ENCODE results near the gene SETD7. TPM values are rescaled to one million over a fixed set of nuclear protein-coding genes. Genes with fewer than 3 reads are reported as not detected.

The SETD7 gene
- total RNA-seq, 1 experiment from 2014 or later = 41.6 TPM

- TF ChIP-seq EZH2 (IDR thresholded peaks at IDR 0.05) = no peak
- no peak for TF ChIP-seq TCF7L2 (IDR thresholded peaks at IDR 0.05; ENCODE audit: borderline replicate concordance, extremely low read depth, insufficient read depth, insufficient read length)
- no peak for TF ChIP-seq FOSL1 (IDR thresholded peaks at IDR 0.05; ENCODE audit: low read depth)
- no peak for TF ChIP-seq CBX3 (IDR thresholded peaks at IDR 0.05; ENCODE audit: low read depth)
- TF ChIP-seq SIN3A (IDR thresholded peaks at IDR 0.05; ENCODE audit: low read depth) = no peak
- no peak for TF ChIP-seq CEBPB (IDR thresholded peaks at IDR 0.05; ENCODE audit: low read depth)
- TF ChIP-seq ATF3 (IDR thresholded peaks at IDR 0.05) = no peak
Measured at GRCh38 chr4:139547979-139548378, 8.0 kb downstream of the SETD7 start (continued).

GRCh38 chr4:139540632-139541031, 15.4 kb downstream of the SETD7 start:
- Histone ChIP-seq H3K36me3 (ENCODE audit: control insufficient read depth in 1 of 2, insufficient read depth in 2 of 2, low read length in 2 of 2) (peaks cover 2 to 4% of the 10 kb centered on the region in 2 experiments; a peak in 1 of 4 replicates), H3K4me2 (ENCODE audit: low read length) (no peak overlapping the region), H4K20me1 (ENCODE audit: insufficient read depth) (no peaks in the 10 kb centered on the region), H3K9me2 (ENCODE audit: insufficient read depth) (no peaks in the 10 kb centered on the region), H3K9me3 (ENCODE audit: control insufficient read depth in 1 of 2, insufficient read depth in 1 of 2, low read depth in 1 of 2, low read length in 2 of 2) (no peaks in the 10 kb centered on the region), H3K27me3 (ENCODE audit: insufficient read depth, low read length) (no peaks in the 10 kb centered on the region), H3K79me2 (ENCODE audit: insufficient read depth, low read length) (peaks cover 43% of the 10 kb centered on the region), H3K9ac (ENCODE audit: low read length) (no peak overlapping the region), H3K4me1 (ENCODE audit: control insufficient read depth in 1 of 2, insufficient read depth in 2 of 2, low read length in 2 of 2) (no peaks in the 10 kb centered on the region), H3K4me3 (replicated peaks in 1 of 2; ENCODE audit: low read depth in 1 of 2, low read length in 2 of 2) (no peak overlapping the region), H3K27ac (ENCODE audit: low read depth, low read length) (no peak overlapping the region), H2AFZ (ENCODE audit: low read depth, low read length, poor library complexity, severe bottlenecking) (no peak overlapping the region)
- intact Hi-C loops (cut with micrococcal nuclease) = no loop called here
- no TSS peak for BruUV-seq (replicated peaks)
- RAD21 ChIA-PET (ENCODE audit: low non-redundant PET in 1 of 2, low total read pairs in 2 of 2, uncharacterized antibody in 2 of 2, unreplicated experiment in 2 of 2) = no interaction called here
- DNase-seq (ENCODE audit: low read depth, low spot score) (no peak), ATAC-seq (no peak)
- POLR2A ChIA-PET = no interaction called here
- TF ChIP-seq MAX (IDR thresholded peaks at IDR 0.05) (no peak), ZNF274 (IDR thresholded peaks at IDR 0.05; ENCODE audit: low read depth, low read length) (no peak), TCF7L2 (IDR thresholded peaks at IDR 0.05; ENCODE audit: borderline replicate concordance, extremely low read depth, insufficient read depth, insufficient read length) (no peak)
- CTCF ChIA-PET = no interaction called here

- Histone ChIP-seq H4K20me1 (ENCODE audit: insufficient read depth) (no peaks in the 10 kb centered on the region), H3K79me2 (ENCODE audit: insufficient read depth, low read length) (peaks cover 47% of the 10 kb centered on the region), H3K36me3 (ENCODE audit: control insufficient read depth in 1 of 2, insufficient read depth in 2 of 2, low read length in 2 of 2) (peaks cover 2 to 4% of the 10 kb centered on the region in 2 experiments; a peak in 1 of 4 replicates), H3K9ac (ENCODE audit: low read length) (no peak overlapping the region), H3K27me3 (ENCODE audit: insufficient read depth, low read length) (no peaks in the 10 kb centered on the region), H3K4me2 (ENCODE audit: low read length) (no peak overlapping the region), H3K4me1 (ENCODE audit: control insufficient read depth in 1 of 2, insufficient read depth in 2 of 2, low read length in 2 of 2) (no peaks in the 10 kb centered on the region), H3K4me3 (replicated peaks in 1 of 2; ENCODE audit: low read depth in 1 of 2, low read length in 2 of 2) (no peak overlapping the region), H2AFZ (ENCODE audit: low read depth, low read length, poor library complexity, severe bottlenecking) (no peak overlapping the region), H3K9me2 (ENCODE audit: insufficient read depth) (no peaks in the 10 kb centered on the region), H3K9me3 (ENCODE audit: control insufficient read depth in 1 of 2, insufficient read depth in 1 of 2, low read depth in 1 of 2, low read length in 2 of 2) (no peaks in the 10 kb centered on the region), H3K27ac (ENCODE audit: low read depth, low read length) (no peak overlapping the region)
- ChIA-PET POLR2A (no interaction called here), CTCF (no interaction called here), RAD21 (ENCODE audit: low non-redundant PET in 1 of 2, low total read pairs in 2 of 2, uncharacterized antibody in 2 of 2, unreplicated experiment in 2 of 2) (no interaction called here)
- no peak for DNase-seq (ENCODE audit: low read depth, low spot score)
- intact Hi-C loops (cut with micrococcal nuclease) = no loop called here
- no TSS peak for BruUV-seq (replicated peaks)
- no peak for ATAC-seq
- TF ChIP-seq SIN3A (IDR thresholded peaks at IDR 0.05; ENCODE audit: low read depth) = no peak
- no peak for TF ChIP-seq REST (IDR thresholded peaks at IDR 0.05; ENCODE audit: low read depth)
- TF ChIP-seq EZH2 (IDR thresholded peaks at IDR 0.05) = no peak
- TF ChIP-seq ELF1 (IDR thresholded peaks at IDR 0.05; ENCODE audit: borderline replicate concordance, low read depth) = no peak
- TF ChIP-seq YY1 (IDR thresholded peaks at IDR 0.05; ENCODE audit: extremely low read depth, insufficient replicate concordance, low read depth, low read length) = no peak
- TF ChIP-seq ZBTB33 (IDR thresholded peaks at IDR 0.05; ENCODE audit: extremely low read depth, insufficient replicate concordance, low read length) = no peak
Measured at GRCh38 chr4:139540161-139540560, 15.9 kb downstream of the SETD7 start.

Measured in HCT116 (cell line).